NCI-H345 treated with DMSO at 0.1 percent for 48 hours (cell line): ENCODE results near the gene CERS6.
A peak's percentile ranks its signal among the peaks of the same experiment; 100 is the strongest.

Source experiments
- DNase-seq: peaks from one replicate; lab custom pipeline; 2025; ENCODE audit not compliant: unreplicated experiment; lab: John Stamatoyannopoulos, UW

The CERS6 gene

DNA sequence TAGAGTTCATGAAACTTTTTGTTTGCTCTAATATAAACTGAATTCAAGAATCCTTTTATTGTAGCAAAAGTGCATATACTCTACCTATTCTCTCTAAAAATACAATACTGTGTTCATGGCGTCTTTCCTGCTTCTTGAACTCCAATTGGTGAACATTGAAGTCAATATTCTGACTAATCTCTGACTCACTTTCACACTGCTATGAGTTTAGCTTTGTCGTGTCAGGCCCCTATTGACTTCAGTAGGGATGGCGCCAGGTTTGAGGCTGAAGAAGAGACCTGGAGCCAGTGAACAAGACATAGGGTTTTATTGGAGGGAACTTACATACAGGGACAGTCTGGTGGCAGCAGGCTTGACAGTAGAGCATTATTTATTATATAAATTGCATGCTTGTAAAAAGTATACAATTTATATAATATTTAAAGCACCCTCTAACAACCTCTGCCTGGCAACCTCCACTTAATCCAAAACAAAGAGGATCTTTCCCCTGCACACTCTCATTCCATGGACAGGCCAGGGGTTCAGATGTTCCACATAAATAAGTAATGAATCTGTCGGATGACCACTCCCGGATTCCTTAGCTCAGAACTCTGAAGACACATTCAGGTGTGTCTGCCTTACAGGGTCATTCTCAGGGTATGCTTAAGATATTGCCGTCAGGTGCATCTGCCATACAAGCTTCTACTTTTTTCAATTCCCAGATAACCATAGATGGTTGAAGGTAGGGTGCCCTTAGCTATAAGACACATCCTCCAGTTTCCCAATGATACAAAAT, 141.0 kb downstream of the CERS6 start:
- no peak for DNase-seq

- DNase-seq: no peak
Observed at GRCh38 chr2:168599738-168600137, 143.7 kb downstream of the CERS6 start.

DNA sequence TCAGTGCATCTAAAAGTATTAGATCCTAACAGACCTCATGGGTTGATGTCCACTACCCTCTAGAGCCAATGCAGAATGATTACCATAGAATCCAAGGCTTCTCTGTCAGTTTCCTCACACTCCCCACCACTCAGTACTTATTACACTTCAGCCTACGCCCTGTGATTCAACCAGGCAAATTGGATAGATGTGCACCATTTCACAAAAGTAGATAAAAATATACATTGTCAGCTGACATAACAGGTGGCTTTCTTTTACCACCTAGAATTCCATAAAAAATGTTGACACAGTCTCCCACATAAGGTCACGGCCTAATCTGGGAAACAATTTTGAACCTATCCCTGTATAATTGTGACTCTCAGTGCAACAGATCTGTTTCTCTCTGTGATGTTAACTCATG, 144.9 kb downstream of the CERS6 start:
- DNase-seq: no peak

GRCh38 chr2:168601741-168602140, 145.7 kb downstream of the CERS6 start:
- DNase-seq: no peak

- DNase-seq: no peak
Observed at GRCh38 chr2:168602379-168602778, 146.3 kb downstream of the CERS6 start.

- DNase-seq: no peak
Observed at GRCh38 chr2:168602846-168603401, 146.9 kb downstream of the CERS6 start.

- DNase-seq: no peak
Observed at GRCh38 chr2:168603439-168603961, 147.4 kb downstream of the CERS6 start.

- DNase-seq: no peak
Observed at GRCh38 chr2:168604252-168604651, 148.2 kb downstream of the CERS6 start.

GRCh38 chr2:168607992-168608391, 151.9 kb downstream of the CERS6 start:
- DNase-seq: no peak

DNA sequence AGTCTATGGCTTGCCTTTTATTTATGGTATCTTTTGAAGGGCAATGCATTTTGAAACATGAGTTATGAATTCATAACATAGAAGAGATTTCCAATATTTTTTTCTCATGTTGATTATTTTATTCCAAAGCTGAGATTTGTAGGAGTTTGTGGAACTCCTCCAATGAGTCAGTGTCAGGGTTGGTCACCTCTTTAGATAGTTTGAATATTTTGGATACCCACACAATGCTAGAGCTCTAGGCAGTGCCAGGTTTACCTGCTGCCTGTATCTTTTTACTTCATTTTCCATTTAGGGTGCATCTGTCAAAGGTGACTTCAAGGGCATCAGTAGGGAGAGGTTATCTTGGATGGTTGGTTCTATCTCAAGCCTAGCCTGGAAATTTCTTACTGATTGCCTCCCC, 152.7 kb downstream of the CERS6 start:
- DNase-seq: no peak

DNA sequence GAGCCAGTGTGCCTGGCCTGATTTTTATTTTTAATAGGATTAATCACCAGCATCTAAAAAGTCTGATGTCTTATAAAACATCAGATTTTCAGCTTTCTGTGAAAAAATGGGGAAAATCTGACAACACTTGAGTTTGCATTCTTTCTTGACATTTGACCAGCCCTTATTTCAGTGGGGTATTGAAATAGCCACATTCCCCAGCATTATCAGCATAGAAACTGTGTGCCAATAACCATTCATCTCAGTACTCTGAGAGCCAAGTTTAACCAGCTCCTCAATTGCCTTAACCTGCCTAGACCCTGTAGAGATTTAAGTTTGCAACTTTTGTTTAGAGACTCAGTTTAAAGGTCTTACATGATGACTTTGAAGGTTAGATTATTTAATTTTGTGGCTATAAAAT, 155.0 kb downstream of the CERS6 start:
- DNase-seq: no peak

GRCh38 chr2:168611896-168612650, 156.0 kb downstream of the CERS6 start:
- DNase-seq: no peak

DNA sequence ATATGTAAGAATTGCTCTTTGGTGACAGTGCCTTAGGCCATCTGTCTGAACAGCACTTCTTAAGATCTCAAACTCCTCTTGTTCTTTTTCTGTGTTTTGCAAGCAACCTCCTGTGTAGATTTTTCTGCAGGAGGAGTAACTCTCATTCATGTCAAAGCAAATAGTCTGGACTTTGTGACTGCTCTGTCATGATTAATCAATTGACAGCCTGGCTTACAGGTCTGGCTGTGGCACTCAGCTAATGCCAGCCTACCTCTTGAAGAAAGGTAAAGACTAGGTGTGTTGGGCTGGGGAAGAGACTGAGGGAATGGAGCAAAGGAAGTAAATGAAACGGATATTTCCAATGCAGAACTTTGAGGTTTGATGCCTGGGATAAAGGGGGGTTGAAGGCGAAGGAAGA, 156.6 kb downstream of the CERS6 start:
- DNase-seq: no peak

GRCh38 chr2:168613551-168613950, 157.5 kb downstream of the CERS6 start:
- no peak for DNase-seq

DNA sequence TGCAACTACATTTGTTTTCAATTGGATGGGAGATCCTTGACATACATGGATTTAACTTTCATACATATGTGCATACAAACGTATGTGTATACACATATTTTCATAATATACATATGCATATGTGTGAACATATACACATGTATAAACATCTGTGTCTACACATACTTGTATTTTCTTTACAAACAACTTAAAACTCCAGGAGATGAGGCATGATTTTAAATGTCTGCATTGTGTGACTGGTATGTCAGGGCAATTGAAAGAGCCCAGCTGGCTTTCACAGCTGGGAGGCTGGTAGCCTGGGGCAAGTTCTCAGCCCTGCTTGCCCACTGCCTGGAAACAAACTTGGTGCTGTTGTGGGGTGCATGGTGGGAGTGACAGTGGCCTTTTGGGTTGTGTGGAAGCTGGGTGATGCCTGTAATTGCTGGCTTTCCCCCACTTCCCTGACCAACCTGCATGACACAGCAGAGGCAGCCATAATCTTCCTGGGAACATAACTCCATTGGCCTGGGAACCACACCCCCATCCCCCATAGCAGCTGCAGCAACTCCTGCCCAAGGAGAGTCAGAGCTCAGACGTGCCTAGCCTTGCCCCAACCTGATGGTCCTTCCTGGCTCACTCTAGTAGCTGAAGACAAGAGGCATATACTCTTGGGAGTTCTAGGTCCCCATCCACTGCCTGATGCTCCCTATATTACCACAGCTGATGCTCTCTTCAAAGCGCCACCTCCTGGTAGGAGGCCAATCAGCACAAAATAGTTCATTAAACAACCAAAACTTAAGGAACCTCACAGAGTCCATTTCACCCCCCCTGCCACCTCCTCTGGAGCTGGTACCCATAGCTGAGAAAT, 158.3 kb downstream of the CERS6 start:
- DNase-seq: no peak

GRCh38 chr2:168620554-168620953, 164.5 kb downstream of the CERS6 start:
- DNase-seq: no peak

DNA sequence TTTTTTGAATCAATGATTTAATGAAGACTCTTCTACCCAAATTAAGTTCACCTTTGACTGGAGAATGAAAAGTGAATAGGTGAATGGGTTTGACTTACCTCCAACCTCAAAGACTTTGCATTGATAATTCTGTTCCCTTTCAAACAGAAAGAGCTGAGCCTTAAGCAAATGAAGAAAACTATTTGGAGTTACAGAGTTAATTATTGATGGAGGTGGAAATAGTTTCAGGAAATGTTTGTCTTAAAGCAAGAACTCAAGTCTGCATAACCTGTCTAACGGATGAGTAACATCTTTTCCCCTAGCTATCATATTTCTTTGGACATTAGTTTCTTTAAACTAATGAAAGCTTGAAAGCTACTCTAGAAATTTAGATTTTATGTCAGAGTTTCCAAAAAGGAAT, 166.5 kb downstream of the CERS6 start:
- no peak for DNase-seq

GRCh38 chr2:168624028-168624427, 168.0 kb downstream of the CERS6 start:
- DNase-seq: peak; percentile 17

- no peak for DNase-seq
Observed at GRCh38 chr2:168626096-168626495, 170.0 kb downstream of the CERS6 start.

DNA sequence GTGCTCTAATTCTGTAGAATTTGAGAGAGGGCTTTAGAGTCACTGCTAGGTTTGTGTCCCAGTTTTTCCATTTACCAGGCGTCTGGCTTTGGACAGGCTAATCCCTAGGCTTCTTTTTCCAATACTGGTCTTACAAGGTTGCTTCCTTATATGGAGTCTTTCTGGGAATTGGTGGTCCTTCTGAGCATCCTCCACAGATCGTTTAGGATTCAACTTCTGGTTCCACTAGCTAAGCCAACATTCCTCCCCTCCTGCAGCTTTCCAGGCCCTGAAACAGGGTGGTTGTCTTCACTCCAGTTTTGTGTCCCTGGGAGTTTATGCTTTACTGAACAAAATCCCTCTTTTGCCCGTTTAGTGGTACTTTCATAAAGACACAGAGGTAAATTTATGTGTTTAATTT, 170.6 kb downstream of the CERS6 start:
- no peak for DNase-seq

- DNase-seq: no peak
Observed at GRCh38 chr2:168632709-168633121, 176.6 kb downstream of the CERS6 start.
